ENCODE measurements around the gene STRIP2. TPM values are rescaled to one million over a fixed set of nuclear protein-coding genes. Genes with fewer than 3 reads are reported as not detected.
"Not testable (repeated sequence)": the region's sequence is repeated elsewhere in the genome, so short reads cannot be mapped to it uniquely, and the experiment has no call there.

The STRIP2 gene
- 1 to 10 TPM in 1 of 2 donors, under 1 TPM in 1; 0.28 to 2.4 TPM for total RNA-seq
- long read RNA-seq, partial matches to known transcripts: 0 of 1 reads
- long read RNA-seq, other reads (novel, unspliced or antisense): 0 of 1 reads

GRCh38 chr7:129433847-129434674, at the start of gene STRIP2:
Gene STRIP2, plus strand, starts transcription at chr7:129434432. Its CDS starts 41 bp downstream, at chr7:129434473.
- intact Hi-C loops (cut with DNase I, micrococcal nuclease): no loop called here
- peak; percentile 93 for ATAC-seq
- DNase-seq: peak; percentile 88 to 96

DNA sequence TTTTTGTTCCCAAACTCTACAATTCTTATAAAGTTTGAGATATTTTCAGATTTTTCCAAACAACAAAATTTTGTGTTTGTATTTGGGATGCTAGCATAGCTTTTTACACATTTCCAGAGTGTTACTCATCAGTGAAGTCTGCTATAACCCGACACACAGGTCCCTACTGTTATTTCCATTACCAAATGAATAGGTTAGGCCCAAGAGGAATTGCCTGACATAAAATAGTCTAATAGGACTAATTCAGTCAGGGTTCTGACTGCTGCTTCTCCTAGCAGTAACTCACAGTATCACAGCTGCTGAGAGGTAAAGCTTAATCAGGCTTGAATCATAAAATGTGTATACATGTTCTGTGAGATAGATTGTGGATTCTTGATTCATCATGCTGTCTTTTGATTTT, 49.1 kb upstream of the STRIP2 start:
- intact Hi-C loops (cut with DNase I, micrococcal nuclease): no loop called here

GRCh38 chr7:129385598-129385997, 48.6 kb upstream of the STRIP2 start:
- intact Hi-C loops (cut with DNase I, micrococcal nuclease): no loop called here
- no peak for ATAC-seq
- DNase-seq: no peak

More for the DNA sequence above, 49.1 kb upstream of the STRIP2 start:
- ATAC-seq (no peak), DNase-seq (no peak)

GRCh38 chr7:129386506-129386905, 47.7 kb upstream of the STRIP2 start:
- DNase-seq: no peak
- ATAC-seq: no peak
- intact Hi-C loops (cut with DNase I, micrococcal nuclease): no loop called here

DNA sequence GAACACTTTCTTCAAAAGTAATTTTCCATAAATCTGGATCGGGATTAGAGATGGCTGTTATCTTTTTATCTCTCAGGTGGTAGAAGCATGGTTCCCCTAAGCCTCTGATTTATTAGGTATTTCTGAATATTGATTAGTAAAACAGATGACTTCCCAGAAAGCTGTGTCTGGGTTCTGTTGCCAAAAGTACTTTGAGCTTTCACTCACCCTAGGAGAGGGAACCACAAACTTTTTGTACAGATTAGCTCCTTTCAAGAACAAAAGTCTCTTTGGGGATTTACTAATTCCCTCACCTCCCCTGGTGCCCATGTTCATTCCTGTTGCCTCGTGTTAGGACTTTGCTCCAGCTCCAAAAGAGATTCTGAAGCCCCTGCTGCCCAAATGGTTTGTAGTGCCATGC, 46.7 kb upstream of the STRIP2 start:
- ATAC-seq (no peak), DNase-seq (no peak)
- intact Hi-C loops (cut with DNase I, micrococcal nuclease): no loop called here

DNA sequence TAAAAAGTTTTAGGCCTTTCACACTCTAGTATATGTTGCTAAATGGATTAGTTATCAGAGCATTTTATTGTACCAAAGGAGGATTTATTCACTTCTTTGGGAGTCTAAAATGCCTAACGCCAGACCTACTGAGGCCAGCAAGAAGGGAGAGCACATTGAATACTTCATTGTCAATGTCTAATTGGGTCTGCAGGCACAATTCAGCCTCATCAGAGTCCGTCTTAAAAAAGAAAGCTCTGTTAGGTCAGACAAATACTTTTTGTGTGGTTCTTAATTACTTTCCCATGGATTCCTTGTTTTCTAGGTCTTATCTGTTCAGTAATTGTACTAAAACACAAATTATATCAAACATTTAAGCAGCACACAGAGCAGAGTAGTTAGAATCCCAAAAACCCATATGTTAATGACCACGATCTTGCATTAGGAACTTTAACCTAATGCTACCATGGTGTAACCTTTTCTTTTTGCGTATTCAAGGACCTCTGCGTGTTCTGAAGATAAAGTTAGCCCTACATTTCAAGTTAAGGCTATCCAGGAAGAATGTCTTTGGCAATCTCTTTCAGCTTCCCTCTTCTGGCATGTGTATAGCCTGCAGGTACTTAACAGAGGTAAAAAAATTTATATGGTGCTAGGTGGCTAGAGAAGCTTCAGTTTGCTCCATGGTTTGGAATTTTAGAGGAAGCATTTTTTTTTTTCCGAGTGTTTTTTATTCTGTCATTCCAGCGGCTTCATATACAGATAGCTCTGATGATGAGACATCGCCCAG, 45.7 kb upstream of the STRIP2 start:
- DNase-seq: no peak
- ATAC-seq: no peak
- intact Hi-C loops (cut with DNase I, micrococcal nuclease): no loop called here

DNA sequence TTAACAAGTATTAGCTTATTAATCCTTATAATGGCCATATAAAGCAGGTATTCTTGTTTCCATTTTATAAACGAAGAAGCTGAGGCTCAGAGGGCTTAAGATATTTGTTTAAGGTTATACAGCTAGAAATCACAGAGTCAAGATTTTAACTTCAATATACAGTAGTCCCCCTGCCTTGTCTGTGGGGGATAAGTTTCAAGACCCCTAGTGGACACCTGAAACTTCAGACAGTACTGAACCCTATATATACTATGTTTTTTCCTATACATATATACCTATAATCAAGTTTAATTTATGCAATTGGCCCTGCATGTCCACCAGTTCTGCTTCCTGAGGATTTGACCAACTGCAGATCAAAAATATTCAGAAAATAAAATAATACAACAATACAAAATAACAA, 44.4 kb upstream of the STRIP2 start:
- intact Hi-C loops (cut with DNase I, micrococcal nuclease): no loop called here
- ATAC-seq (no peak), DNase-seq (no peak)

GRCh38 chr7:129390314-129390713, 43.9 kb upstream of the STRIP2 start:
- ATAC-seq (peak; percentile 70), DNase-seq (no peak)
- intact Hi-C loops (cut with DNase I, micrococcal nuclease): no loop called here

GRCh38 chr7:129391546-129392171, 42.6 kb upstream of the STRIP2 start:
- no peak for ATAC-seq
- intact Hi-C loops (cut with DNase I, micrococcal nuclease): no loop called here
- no peak for DNase-seq

DNA sequence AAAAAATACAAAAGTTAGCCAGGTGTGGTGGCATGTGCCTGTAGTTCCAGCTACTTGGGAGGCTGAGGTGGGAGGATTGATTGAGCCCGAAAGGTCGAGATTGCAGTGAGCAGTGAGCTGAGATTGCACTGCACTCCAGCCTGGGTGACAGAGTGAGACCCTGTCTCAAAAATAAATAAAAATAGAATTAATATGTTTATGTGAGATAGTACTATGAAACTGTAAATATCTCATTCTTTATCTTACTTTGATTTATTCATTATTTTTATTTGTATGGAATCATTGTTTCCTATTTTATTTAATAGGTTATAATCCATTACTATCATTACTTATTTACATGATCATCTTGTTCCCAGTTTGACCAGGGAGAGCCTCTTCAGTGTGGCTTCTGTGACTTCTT, 41.0 kb upstream of the STRIP2 start:
- ATAC-seq (no peak), DNase-seq (no peak)
- intact Hi-C loops (cut with DNase I, micrococcal nuclease): no loop called here

GRCh38 chr7:129394101-129394500, 40.1 kb upstream of the STRIP2 start:
- intact Hi-C loops (cut with DNase I, micrococcal nuclease): no loop called here

GRCh38 chr7:129394982-129395914, 39.0 kb upstream of the STRIP2 start:
- DNase-seq (no peak), ATAC-seq (no peak)
- intact Hi-C loops (cut with DNase I, micrococcal nuclease): no loop called here

More at GRCh38 chr7:129394101-129394500, 40.1 kb upstream of the STRIP2 start:
- ATAC-seq (peak; percentile 70), DNase-seq (no peak)

DNA sequence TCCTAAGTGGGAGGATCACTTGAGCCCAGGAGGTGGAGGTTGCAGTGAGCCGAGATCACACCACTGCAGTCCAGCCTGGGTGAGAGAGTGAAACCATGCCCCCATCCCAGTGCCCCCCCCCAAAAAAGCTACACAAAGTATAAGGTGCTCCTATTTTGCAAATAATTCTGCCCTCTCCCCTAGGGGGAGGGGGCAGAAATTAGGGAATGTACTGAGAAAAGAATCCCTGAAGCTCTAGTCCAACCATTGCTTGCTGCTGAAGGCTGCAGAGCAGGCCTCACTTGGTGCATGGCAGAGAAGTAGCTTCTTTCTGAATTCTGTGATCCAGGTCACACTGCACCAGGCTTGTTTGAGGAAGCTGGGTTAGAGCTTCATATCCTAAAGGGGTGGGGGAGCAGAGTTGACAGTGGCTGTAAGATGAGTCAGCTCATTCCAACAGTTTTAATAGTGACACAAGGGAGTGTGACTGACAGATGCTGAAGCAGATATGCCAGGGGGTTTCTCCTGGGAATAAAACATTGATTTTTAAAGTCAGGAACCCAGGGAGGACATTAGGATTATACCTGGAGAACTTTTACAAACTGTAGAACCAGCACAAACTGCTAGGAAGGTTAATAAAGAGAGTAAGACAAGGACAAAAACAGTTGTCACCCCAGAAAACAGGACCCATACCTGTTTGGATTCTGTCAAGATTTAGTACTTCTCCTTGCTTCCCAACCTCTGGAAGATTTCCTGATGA, 32.8 kb upstream of the STRIP2 start:
- DNase-seq (no peak), ATAC-seq (peak; percentile 50)
- intact Hi-C loops (cut with DNase I, micrococcal nuclease): no loop called here

- intact Hi-C loops (cut with DNase I, micrococcal nuclease): no loop called here
- ATAC-seq (no peak), DNase-seq (no peak)
These were observed 32.0 kb upstream of the STRIP2 start for GRCh38 chr7:129401967-129402860.

GRCh38 chr7:129405527-129405926, 28.7 kb upstream of the STRIP2 start:
- intact Hi-C loops (cut with DNase I, micrococcal nuclease): no loop called here
- ATAC-seq: no peak
- no peak for DNase-seq

DNA sequence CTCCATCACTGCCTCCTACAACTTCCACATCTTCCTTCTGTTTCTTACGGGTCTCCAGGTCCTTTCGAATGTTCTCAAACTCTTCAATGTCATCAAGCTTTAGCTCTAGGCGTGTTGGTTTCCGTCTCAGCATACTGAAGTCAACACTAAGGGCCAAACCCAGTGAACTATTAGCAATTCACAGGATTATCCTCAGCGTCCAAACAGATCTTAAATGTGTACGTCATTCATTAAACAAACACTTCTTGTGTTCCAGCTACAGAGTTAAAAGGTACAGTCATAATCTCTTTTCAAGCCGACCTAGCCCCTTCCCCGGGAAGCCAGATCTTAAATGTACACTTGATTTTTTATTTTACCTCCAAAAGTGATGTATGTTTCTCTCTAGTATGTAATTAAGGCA, 24.0 kb upstream of the STRIP2 start:
- intact Hi-C loops (cut with DNase I, micrococcal nuclease); ATAC-seq: not testable (repeated sequence)

GRCh38 chr7:129412501-129412900, 21.7 kb upstream of the STRIP2 start:
- intact Hi-C loops (cut with DNase I, micrococcal nuclease): no loop called here
- ATAC-seq (no peak), DNase-seq (no peak)

More for the DNA sequence above, 24.0 kb upstream of the STRIP2 start:
- DNase-seq: not testable (repeated sequence)

Data from left colon (tissue), 2 donors.